ENCODE data around the gene MUSTN1. TPM values are rescaled to one million over a fixed set of nuclear protein-coding genes. Genes with fewer than 3 reads are reported as not detected.

MUSTN1 gene
- total RNA-seq, 4 donors from 2014 or later: 2.8 to 34.7 (median 6.4) TPM

- ATAC-seq (ENCODE audit: low FRiP score) (no peak), DNase-seq (ENCODE audit: low spot score) (no peak)
- TF ChIP-seq, protein P1, sequence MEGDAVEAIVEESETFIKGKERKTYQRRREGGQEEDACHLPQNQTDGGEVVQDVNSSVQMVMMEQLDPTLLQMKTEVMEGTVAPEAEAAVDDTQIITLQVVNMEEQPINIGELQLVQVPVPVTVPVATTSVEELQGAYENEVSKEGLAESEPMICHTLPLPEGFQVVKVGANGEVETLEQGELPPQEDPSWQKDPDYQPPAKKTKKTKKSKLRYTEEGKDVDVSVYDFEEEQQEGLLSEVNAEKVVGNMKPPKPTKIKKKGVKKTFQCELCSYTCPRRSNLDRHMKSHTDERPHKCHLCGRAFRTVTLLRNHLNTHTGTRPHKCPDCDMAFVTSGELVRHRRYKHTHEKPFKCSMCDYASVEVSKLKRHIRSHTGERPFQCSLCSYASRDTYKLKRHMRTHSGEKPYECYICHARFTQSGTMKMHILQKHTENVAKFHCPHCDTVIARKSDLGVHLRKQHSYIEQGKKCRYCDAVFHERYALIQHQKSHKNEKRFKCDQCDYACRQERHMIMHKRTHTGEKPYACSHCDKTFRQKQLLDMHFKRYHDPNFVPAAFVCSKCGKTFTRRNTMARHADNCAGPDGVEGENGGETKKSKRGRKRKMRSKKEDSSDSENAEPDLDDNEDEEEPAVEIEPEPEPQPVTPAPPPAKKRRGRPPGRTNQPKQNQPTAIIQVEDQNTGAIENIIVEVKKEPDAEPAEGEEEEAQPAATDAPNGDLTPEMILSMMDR (IDR thresholded peaks at IDR 0.05): no peak
These were observed 23.3 kb downstream of the MUSTN1 start for GRCh38 chr3:52811452-52812011.

GRCh38 chr3:52810923-52811322 is 23.9 kb downstream of the MUSTN1 start:
- TF ChIP-seq, protein P1 (IDR thresholded peaks at IDR 0.05): no peak
- ATAC-seq (ENCODE audit: low FRiP score) (no peak), DNase-seq (ENCODE audit: low spot score) (no peak)

GRCh38 chr3:52809662-52810377 is 25.0 kb downstream of the MUSTN1 start:
- DNase-seq (ENCODE audit: low spot score) (no peak), ATAC-seq (ENCODE audit: low FRiP score) (no peak)
- TF ChIP-seq, protein P1 (IDR thresholded peaks at IDR 0.05): no peak

- ATAC-seq (ENCODE audit: low FRiP score): no peak
- no peak for DNase-seq (ENCODE audit: low spot score)
- TF ChIP-seq, protein P1 (IDR thresholded peaks at IDR 0.05): no peak
These were observed 25.7 kb downstream of the MUSTN1 start for GRCh38 chr3:52809149-52809548.

GRCh38 chr3:52805270-52806039 is 29.4 kb downstream of the MUSTN1 start:
- no peak for DNase-seq (ENCODE audit: low spot score)
- no peak for ATAC-seq (ENCODE audit: low FRiP score)
- TF ChIP-seq, protein P1 (IDR thresholded peaks at IDR 0.05): no peak

DNA sequence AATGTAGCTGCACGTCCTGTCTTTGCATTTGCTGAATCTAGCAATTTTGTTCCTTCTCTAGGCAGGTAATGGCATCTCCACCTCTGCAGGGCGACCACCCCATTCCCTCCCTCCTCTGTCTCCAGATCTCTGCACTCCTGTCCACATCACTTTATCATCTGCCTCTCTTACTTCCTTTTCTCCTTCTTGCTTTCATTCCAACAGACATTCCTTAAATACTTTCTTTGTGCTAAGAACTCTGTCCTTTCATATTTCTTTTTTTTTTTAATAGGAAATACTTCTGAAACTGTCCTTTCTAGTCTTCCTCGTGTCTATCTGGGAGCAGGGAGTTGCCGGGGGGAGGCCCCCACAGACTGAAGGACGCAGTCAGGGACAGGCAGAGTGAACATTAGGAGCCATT is 33.0 kb downstream of the MUSTN1 start:
- no peak for ATAC-seq (ENCODE audit: low FRiP score)
- DNase-seq (ENCODE audit: low spot score): no peak
- TF ChIP-seq, protein P1 (IDR thresholded peaks at IDR 0.05): no peak
